LNCaP clone FGC (cell line): ENCODE measurements around the gene CHST5.

Source experiments
- DNase-seq: peaks from one replicate; pipeline ENCODE4 v3.0.0-alpha.2; 2011; ENCODE audit warnings: low read depth
- H3K4me3 ChIP-seq: 2 replicates; pipeline ENCODE4 v1.5.1; 2011; ENCODE audit warnings: mild to moderate bottlenecking, low read depth, low read length, control low read depth
- TF ChIP-seq, protein P1 (sequence below): IDR thresholded peaks from 2 replicates; pipeline ENCODE4 v1.5.1; 2012; ENCODE audit warnings: mild to moderate bottlenecking; ENCODE audit not compliant: control insufficient read depth, insufficient read depth; ENCODE audit errors: extremely low read depth

The CHST5 gene

DNA sequence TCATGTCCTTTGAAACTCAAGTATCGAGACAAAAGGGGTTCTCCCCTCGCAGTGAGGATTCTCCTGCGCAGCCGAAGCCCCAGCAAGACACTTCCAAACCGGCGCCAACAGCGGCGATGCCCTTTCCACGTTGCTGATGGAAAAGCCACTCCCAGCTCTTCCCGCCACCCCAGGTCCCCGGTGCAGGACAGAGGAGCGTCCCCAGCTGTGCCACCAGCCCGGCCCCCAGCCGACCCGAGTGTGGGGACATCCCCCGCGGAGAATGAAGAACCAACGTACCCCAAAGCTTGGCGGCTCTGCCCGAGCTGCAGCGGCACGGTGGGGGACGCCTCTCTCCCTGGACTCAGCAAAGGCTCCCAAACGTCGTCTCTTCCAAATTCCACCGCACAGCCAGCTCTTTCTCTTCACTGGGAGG lies 41.2 kb downstream of the CHST5 start:
- TF ChIP-seq, protein P1, sequence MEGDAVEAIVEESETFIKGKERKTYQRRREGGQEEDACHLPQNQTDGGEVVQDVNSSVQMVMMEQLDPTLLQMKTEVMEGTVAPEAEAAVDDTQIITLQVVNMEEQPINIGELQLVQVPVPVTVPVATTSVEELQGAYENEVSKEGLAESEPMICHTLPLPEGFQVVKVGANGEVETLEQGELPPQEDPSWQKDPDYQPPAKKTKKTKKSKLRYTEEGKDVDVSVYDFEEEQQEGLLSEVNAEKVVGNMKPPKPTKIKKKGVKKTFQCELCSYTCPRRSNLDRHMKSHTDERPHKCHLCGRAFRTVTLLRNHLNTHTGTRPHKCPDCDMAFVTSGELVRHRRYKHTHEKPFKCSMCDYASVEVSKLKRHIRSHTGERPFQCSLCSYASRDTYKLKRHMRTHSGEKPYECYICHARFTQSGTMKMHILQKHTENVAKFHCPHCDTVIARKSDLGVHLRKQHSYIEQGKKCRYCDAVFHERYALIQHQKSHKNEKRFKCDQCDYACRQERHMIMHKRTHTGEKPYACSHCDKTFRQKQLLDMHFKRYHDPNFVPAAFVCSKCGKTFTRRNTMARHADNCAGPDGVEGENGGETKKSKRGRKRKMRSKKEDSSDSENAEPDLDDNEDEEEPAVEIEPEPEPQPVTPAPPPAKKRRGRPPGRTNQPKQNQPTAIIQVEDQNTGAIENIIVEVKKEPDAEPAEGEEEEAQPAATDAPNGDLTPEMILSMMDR, result no peak
- no peak for DNase-seq
- H3K4me3 ChIP-seq, result no peak overlapping the region

DNA sequence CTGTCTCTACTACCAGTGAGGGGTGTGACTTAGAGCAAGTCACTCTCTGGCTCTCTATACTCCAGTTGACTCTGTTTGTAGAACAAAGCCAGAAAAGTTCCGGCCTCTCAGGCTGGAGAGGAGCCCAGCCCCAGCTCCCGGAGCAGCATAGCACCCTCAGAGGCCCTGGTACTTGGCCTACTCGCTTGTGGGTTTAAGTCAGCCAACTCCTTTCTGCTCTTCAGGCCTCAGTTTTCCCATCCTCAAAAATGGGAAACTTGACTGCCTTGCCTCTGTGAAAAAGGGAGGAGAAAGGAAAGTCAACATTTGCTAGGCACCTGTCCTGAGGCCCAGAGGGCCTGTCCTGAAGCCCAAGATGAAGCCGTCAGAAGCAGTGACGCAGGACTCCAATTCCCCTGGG lies 41.7 kb downstream of the CHST5 start:
- TF ChIP-seq, protein P1, result no peak
- no peak overlapping the region for H3K4me3 ChIP-seq
- DNase-seq, result no peak

DNA sequence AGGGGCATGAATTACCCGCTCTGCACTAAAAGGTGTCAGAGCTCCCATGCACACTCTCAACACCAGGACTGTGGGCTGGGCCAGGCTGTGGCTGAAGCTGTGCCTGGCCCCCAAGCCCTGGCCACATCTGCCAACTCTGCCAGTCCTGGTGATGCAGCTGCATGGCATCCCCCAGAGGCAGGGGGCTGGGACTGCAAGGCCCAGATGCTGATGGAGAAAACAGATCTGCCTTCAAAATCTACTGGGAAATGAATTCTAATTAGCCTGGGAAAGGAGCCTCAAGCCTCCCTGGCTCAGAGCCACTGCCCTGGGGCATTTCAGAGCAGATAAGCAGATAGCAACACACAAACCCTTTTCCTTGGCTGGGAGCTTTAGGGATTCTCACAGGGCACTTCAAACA lies 44.0 kb downstream of the CHST5 start:
- H3K4me3 ChIP-seq, result no peak overlapping the region
- TF ChIP-seq, protein P1, result peak; percentile 49
- peak; percentile 79 for DNase-seq

DNA sequence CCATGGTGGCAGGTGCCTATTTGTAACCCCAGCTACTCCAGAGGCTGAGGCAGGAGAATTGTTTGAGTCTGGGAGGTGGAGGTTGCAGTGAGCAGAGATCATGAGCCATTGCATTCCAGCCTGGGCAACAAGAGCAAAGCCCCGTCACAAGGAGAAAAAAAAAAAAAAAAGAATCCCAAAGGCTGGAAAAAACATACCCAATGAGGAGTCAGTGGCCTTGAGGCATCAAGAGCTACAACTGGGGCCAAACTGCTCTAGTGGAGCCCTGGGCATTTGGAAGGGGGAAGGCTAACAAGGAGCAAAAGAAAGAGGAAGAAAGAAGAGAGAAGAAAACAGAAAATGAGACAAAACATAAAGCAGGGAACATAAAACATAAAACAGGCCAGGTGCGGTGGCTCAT lies 47.6 kb downstream of the CHST5 start:
- DNase-seq, result no peak
- TF ChIP-seq, protein P1, result no peak
- no peak overlapping the region for H3K4me3 ChIP-seq

- TF ChIP-seq, protein P1, result no peak
- no peak for DNase-seq
- H3K4me3 ChIP-seq, result no peak overlapping the region
Measured at GRCh38 chr16:75486676-75487313, 49.1 kb downstream of the CHST5 start.

GRCh38 chr16:75486014-75486675 lies 49.8 kb downstream of the CHST5 start:
- no peak for DNase-seq
- TF ChIP-seq, protein P1, result no peak
- H3K4me3 ChIP-seq, result no peak overlapping the region

GRCh38 chr16:75485230-75486013 lies 50.5 kb downstream of the CHST5 start:
- H3K4me3 ChIP-seq, result no peak overlapping the region
- no peak for DNase-seq

More at GRCh38 chr16:75485230-75486013, 50.5 kb downstream of the CHST5 start:
- TF ChIP-seq, protein P1, result no peak
